ENCODE measurements around the gene BUB1B.
A peak's percentile ranks its signal among the peaks of the same experiment; 100 is the strongest.
"Not testable (repeated sequence)": the region's sequence is repeated elsewhere in the genome, so short reads cannot be mapped to it uniquely, and the experiment has no call there.

The BUB1B gene

GRCh38 chr15:40137303-40138200, 23.3 kb upstream of the BUB1B start:
- no peak for FAIRE-seq

- not testable (repeated sequence) for FAIRE-seq
Observed at GRCh38 chr15:40138201-40138570, 22.7 kb upstream of the BUB1B start.

GRCh38 chr15:40142428-40142827, 18.4 kb upstream of the BUB1B start:
- FAIRE-seq: no peak

- no peak for FAIRE-seq
Observed at GRCh38 chr15:40146037-40146436, 14.8 kb upstream of the BUB1B start.

GRCh38 chr15:40149339-40149738, 11.5 kb upstream of the BUB1B start:
- FAIRE-seq: no peak

GRCh38 chr15:40150163-40150925, 10.5 kb upstream of the BUB1B start:
- no peak for FAIRE-seq

- FAIRE-seq: no peak
Observed at GRCh38 chr15:40151499-40151898, 9.4 kb upstream of the BUB1B start.

GRCh38 chr15:40151991-40152390, 8.9 kb upstream of the BUB1B start:
- FAIRE-seq: no peak

GRCh38 chr15:40154821-40155220, 6.0 kb upstream of the BUB1B start:
- not testable (repeated sequence) for FAIRE-seq

GRCh38 chr15:40155270-40155910, 5.5 kb upstream of the BUB1B start:
- no peak for FAIRE-seq

GRCh38 chr15:40157778-40158447, 3.0 kb upstream of the BUB1B start:
- FAIRE-seq: no peak

- FAIRE-seq: no peak
Observed at GRCh38 chr15:40160021-40160420, 848 bp upstream of the BUB1B start.

GRCh38 chr15:40161693-40162391, 973 bp downstream of the BUB1B start:
- no peak for FAIRE-seq

GRCh38 chr15:40162552-40162951, 1.7 kb downstream of the BUB1B start:
- FAIRE-seq: no peak

- no peak for FAIRE-seq
Observed at GRCh38 chr15:40163657-40164416, 3.0 kb downstream of the BUB1B start.

- FAIRE-seq: not testable (repeated sequence)
Observed at GRCh38 chr15:40167374-40167773, 6.5 kb downstream of the BUB1B start.

- FAIRE-seq: peak; percentile 32
Observed at GRCh38 chr15:40175160-40175559, 14.3 kb downstream of the BUB1B start.

- FAIRE-seq: no peak
Observed at GRCh38 chr15:40182358-40183029, 21.6 kb downstream of the BUB1B start.

GRCh38 chr15:40183636-40184463, 23.0 kb downstream of the BUB1B start:
- no peak for FAIRE-seq

- no peak for FAIRE-seq
Observed at GRCh38 chr15:40190591-40190990, 29.7 kb downstream of the BUB1B start.

All from TTC549 (cell line).